ENCODE measurements around the gene NFIX.

Gene NFIX

DNA sequence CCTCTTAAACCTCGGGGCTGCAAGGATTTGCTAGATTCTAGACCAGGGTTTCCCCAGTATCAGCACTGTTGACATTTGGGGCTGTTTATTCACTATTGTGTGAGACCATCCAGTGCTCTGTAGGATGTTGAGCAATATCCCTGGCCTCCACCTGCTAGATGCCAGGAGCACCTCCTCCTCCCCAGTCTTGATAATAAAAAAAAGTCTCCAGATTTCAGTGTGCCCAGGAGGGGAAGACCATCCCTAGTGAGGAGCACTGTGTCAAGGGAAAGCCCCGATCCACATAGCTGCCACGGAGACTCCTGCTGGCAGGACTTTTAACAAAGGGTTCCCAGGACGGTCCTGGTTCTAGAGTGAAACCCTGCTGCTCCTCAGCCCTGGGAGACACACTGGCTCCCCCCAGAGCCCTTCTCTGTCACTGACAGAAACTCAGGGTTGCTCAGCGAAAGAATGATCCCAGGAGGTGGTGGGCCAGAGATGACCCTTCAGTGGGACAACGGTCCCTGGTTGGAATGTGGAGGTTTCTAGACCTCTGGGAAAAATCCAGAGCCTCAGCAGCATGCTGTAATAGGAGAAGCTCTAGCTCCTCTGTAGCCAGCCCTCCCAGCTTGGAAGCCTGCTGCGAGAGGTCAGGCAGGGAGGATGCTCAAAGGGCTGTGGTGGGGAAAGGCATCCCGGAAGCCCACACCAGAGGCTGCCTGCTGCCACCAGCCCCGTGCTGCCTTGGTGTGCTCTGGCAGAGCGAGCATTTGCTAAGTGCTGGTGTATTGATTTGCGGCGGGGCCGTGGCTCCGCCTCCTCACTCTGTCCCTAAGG lies 87.1 kb downstream of the NFIX start:
- TF ChIP-seq, protein P1, sequence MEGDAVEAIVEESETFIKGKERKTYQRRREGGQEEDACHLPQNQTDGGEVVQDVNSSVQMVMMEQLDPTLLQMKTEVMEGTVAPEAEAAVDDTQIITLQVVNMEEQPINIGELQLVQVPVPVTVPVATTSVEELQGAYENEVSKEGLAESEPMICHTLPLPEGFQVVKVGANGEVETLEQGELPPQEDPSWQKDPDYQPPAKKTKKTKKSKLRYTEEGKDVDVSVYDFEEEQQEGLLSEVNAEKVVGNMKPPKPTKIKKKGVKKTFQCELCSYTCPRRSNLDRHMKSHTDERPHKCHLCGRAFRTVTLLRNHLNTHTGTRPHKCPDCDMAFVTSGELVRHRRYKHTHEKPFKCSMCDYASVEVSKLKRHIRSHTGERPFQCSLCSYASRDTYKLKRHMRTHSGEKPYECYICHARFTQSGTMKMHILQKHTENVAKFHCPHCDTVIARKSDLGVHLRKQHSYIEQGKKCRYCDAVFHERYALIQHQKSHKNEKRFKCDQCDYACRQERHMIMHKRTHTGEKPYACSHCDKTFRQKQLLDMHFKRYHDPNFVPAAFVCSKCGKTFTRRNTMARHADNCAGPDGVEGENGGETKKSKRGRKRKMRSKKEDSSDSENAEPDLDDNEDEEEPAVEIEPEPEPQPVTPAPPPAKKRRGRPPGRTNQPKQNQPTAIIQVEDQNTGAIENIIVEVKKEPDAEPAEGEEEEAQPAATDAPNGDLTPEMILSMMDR (conservative IDR thresholded peaks at IDR 0.05): no peak
- H3K27ac ChIP-seq: no peak overlapping the region

DNA sequence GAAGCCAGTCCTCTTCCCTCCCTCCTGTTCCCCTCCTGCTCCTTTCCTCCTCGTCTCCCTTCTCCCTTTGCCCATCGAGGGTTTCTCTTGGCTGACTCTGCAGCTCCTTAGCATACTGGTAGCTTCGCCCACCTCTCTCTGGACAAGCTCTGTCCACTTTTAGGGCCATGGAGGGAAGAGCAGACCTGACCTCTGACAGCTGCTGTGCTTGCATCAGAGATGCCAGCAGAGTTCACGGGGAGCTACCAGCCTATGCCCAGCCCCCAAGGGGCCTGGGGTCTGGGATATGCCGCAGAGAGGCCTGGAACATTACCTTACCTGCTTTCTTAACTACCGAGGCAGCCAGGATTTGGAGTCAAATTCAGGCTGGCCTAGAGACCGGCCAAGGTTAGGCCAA lies 87.7 kb downstream of the NFIX start:
- TF ChIP-seq, protein P1 (conservative IDR thresholded peaks at IDR 0.05): no peak
- H3K27ac ChIP-seq: no peak overlapping the region

DNA sequence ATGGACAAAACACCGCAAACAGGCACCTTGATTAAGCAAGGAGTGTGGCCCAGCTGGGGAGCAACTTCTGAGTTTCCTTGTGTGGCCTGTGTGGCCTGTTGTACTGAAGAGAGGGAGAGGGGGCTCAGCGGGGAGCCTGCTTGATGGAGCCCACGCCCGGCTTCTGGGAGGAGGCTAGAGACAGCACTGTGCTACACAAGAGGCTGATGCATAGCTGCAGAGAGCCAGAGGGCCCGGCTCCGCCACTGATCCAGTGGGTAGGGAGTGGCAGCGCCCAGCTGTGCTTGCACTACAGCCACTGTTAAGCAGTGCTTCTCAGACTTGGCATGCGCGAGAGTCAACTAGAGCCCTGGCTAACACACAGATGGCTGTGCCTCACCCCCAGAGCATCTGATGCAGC lies 88.4 kb downstream of the NFIX start:
- no peak overlapping the region for H3K27ac ChIP-seq
- TF ChIP-seq, protein P1 (conservative IDR thresholded peaks at IDR 0.05): no peak

DNA sequence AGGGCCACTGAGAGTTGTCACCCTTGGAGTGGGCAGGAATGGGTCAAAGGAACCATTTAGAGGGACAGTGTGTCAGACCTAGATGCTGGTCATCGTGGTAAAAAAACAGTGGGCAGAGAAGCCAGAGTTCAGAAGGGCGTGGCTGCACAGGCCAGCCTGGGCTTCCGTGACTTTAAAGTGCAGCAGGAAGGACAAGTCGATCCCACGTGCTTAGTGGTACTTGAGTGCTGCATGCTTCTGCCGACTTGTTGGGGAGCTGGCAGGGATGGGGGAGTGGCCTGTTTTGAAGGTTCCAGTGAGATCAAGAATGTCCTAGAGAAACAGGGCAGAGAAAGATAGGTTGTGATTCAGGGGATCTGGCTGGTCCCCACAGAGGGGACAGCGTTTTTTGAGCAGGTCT lies 90.4 kb downstream of the NFIX start:
- H3K27ac ChIP-seq: no peak overlapping the region
- TF ChIP-seq, protein P1 (conservative IDR thresholded peaks at IDR 0.05): no peak

DNA sequence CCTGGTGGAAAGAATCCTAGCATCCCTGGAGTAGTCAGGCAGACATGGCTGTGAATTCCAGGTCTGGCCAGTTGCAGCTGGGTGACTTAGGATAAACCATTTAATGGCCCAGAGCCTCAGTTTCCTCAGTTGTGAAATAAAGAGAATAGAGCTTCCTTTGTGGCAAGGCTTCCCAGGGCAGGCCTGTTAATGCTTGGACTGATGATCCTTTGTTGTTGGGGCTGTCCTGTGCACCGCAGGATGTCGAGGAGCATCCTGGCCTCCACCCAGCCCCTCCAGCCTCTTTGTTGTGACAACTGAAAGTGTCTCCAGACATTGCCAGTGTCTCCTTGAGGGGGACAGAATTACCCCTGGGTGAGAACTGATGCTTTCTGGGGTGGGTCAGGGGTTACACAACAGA lies 91.1 kb downstream of the NFIX start:
- TF ChIP-seq, protein P1 (conservative IDR thresholded peaks at IDR 0.05): no peak
- H3K27ac ChIP-seq: no peak overlapping the region

DNA sequence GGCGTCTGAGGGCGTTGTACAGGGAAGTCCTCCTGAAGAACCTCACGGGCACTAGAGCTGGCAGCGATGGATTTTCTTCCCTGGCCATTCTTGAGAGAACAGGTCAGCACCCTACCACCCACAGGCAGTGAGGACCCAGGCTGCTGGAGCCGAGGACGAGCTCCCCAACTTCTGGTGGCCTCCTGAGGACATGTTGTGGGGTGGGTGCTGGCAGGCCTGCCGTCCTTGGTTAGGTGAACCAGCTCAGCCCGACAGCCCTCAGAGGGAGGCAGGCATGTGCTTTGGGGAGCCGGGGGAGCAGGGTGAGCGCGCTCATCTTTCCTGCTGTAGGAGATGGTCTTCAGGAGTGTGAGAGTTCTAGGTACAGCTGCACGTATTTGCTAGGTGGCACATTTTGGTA lies 92.0 kb downstream of the NFIX start:
- no peak overlapping the region for H3K27ac ChIP-seq
- TF ChIP-seq, protein P1 (conservative IDR thresholded peaks at IDR 0.05): no peak

DNA sequence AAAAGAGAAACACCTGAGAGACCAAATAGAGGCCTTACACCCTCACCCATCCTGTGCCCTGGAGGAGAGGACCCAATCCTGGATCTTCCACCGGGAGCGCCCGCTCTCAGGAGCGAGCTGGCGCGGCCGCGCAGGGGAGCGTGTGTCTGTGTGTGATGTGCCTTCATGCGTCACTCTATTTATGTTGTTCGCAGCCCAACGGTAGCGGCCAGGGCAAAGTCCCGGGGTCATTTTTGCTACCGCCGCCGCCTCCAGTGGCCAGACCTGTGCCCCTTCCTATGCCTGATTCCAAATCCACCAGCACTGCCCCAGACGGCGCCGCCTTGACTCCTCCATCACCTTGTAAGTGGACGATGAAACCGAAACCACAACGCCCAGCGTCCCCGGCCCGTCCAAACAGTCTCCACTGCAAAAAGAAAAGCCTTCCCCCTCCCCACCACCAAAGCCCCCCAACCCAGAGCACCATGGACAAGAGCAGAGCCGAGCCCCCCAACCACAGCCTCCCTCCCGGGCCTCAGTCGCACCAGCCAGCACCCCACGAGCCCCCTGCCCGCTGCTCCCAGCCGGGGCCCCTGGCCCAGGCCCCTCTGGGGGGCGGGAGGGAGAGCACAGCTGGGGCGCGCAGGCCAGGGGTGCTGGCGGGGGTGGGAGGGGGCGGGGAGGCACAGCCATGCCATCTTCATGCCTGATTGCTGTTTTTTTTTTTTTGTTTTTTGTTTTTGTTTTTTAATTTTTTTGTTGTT lies 92.7 kb downstream of the NFIX start:
- TF ChIP-seq, protein P1 (conservative IDR thresholded peaks at IDR 0.05): no peak

More for the DNA sequence above, 92.7 kb downstream of the NFIX start:
- no peak overlapping the region for H3K27ac ChIP-seq
